Spinal cord (tissue), 10 donors: Measurements from ENCODE around the gene WDR62. TPM values are rescaled to one million over a fixed set of nuclear protein-coding genes. Genes with fewer than 3 reads are reported as not detected.
"Not testable (repeated sequence)": the region's sequence is repeated elsewhere in the genome, so short reads cannot be mapped to it uniquely, and the experiment has no call there.

Source experiments
- DNase-seq, 6 donors: peaks; one replicate each; pipeline versions ENCODE4 v3.0.0 to v3.0.0-alpha.2; 2013 to 2015; ENCODE audit warnings: low spot score in 6 of 6, low read depth in 4 of 6
- H3K27ac ChIP-seq: one replicate; pipeline ENCODE4 v1.5.1; 2013; ENCODE audit warnings: low read depth, low read length, control low read depth
- H3K27me3 ChIP-seq: one replicate; pipeline ENCODE4 v1.6.1; 2013; ENCODE audit warnings: low read length; ENCODE audit not compliant: control insufficient read depth, insufficient read depth
- H3K36me3 ChIP-seq: one replicate; pipeline ENCODE4 v1.6.1; 2013; ENCODE audit warnings: low read length; ENCODE audit not compliant: control insufficient read depth, insufficient read depth
- H3K4me1 ChIP-seq: one replicate; pipeline ENCODE4 v1.6.1; 2013; ENCODE audit warnings: low read length; ENCODE audit not compliant: control insufficient read depth, insufficient read depth
- H3K4me3 ChIP-seq: one replicate; pipeline ENCODE4 v1.5.1; 2013; ENCODE audit warnings: low read depth, low read length, control low read depth
- H3K9me3 ChIP-seq: one replicate; pipeline ENCODE4 v1.6.1; 2013; ENCODE audit warnings: low read length; ENCODE audit not compliant: control insufficient read depth, insufficient read depth
- WGBS: methylation state at CpG from one replicate; pipeline ENCODE4 v1.1.5; 2013; ENCODE audit warnings: missing lambda C conversion rate; ENCODE audit not compliant: insufficient coverage; 5-methylcytosine and 5-hydroxymethylcytosine counted together
- polyA plus RNA-seq, 2 donors: library from polyadenylated mRNA; unstranded; fragments of 120-200 nt; gene quantifications; one replicate each; pipeline ENCODE4 v1.2.1, GENCODE V29; 2013; ENCODE audit not compliant: insufficient read length in 2 of 2
- total RNA-seq, 2 donors: library from RNA; depleted of rRNA in 1 of 2; stranded (reverse); fragments of 120-200 nt in 1 of 2; fragments of >200 nt in 1 of 2; gene quantifications; one replicate each; pipeline versions ENCODE4 v1.2.3 to v1.2.4, GENCODE V29; 2013 to 2014
- donor health status: healthy.

Gene WDR62
- total and polyA plus RNA-seq, 4 donors = 2.1 to 6.6 (median 4.0) TPM

GRCh38 chr19:36032251-36033104 is 22.2 kb upstream of the WDR62 start, which contains the start of gene CLIP3:
Gene CLIP3 (minus strand): TSS chr19:36032873. CDS start chr19:36032357, 516 bp downstream.
- H3K36me3 ChIP-seq = peaks cover 37% of the 10 kb centered on the region
- peak; percentile 74 to 96 (median 80) for DNase-seq
- WGBS = under 1% methylated on average over 35 of the region's 51 CpGs
- H3K27me3 ChIP-seq = no peaks in the 10 kb centered on the region
- peaks cover 20% of the 10 kb centered on the region for H3K4me1 ChIP-seq
- H3K27ac ChIP-seq = peak within 1 kb of the TSS; percentile 71
- H3K9me3 ChIP-seq = no peaks in the 10 kb centered on the region
- peak within 1 kb of the TSS; percentile 84 for H3K4me3 ChIP-seq

- no peak overlapping the region for H3K27ac ChIP-seq
- WGBS = 100% methylated on average over 1 of the region's 6 CpGs
- DNase-seq = no peak
- H3K36me3 ChIP-seq = peaks cover 33% of the 10 kb centered on the region
- H3K4me3 ChIP-seq = no peak overlapping the region
- H3K4me1 ChIP-seq = no peaks in the 10 kb centered on the region
- no peaks in the 10 kb centered on the region for H3K27me3 ChIP-seq
- H3K9me3 ChIP-seq = no peaks in the 10 kb centered on the region
Measured at GRCh38 chr19:36040495-36040894, 14.2 kb upstream of the WDR62 start.

GRCh38 chr19:36041092-36041491 is 13.6 kb upstream of the WDR62 start:
- H3K36me3 ChIP-seq = peaks cover 30% of the 10 kb centered on the region
- H3K4me1 ChIP-seq, H3K27ac ChIP-seq, H3K4me3 ChIP-seq, H3K27me3 ChIP-seq, H3K9me3 ChIP-seq, DNase-seq: not testable (repeated sequence)
- 89% methylated on average over 5 of the region's 6 CpGs for WGBS

- peak overlapping the region; percentile 36 for H3K27ac ChIP-seq
- DNase-seq = no peak
Measured at GRCh38 chr19:36041831-36042230, 12.9 kb upstream of the WDR62 start.

GRCh38 chr19:36043952-36044351 is 10.7 kb upstream of the WDR62 start:
- Histone ChIP-seq H3K9me3 (no peaks in the 10 kb centered on the region), H3K36me3 (peaks cover 15% of the 10 kb centered on the region), H3K4me1 (no peaks in the 10 kb centered on the region), H3K27me3 (no peaks in the 10 kb centered on the region), H3K27ac (no peak overlapping the region), H3K4me3 (no peak overlapping the region)
- WGBS = 88% methylated on average over 2 of the region's 2 CpGs
- DNase-seq = no peak

More at GRCh38 chr19:36041831-36042230, 12.9 kb upstream of the WDR62 start:
- no peak overlapping the region for H3K4me3 ChIP-seq
- 29% methylated on average over 1 of the region's 3 CpGs for WGBS
- no peaks in the 10 kb centered on the region for H3K9me3 ChIP-seq
- no peaks in the 10 kb centered on the region for H3K27me3 ChIP-seq
- peaks cover 30% of the 10 kb centered on the region for H3K36me3 ChIP-seq
- H3K4me1 ChIP-seq = no peaks in the 10 kb centered on the region

- no peak overlapping the region for H3K27ac ChIP-seq
- WGBS = 85% methylated on average over 4 of the region's 5 CpGs
- H3K27me3 ChIP-seq = no peaks in the 10 kb centered on the region
- H3K4me3 ChIP-seq = no peak overlapping the region
- no peak for DNase-seq
- H3K4me1 ChIP-seq = no peaks in the 10 kb centered on the region
- H3K36me3 ChIP-seq = peaks cover 4% of the 10 kb centered on the region
- H3K9me3 ChIP-seq = no peaks in the 10 kb centered on the region
Measured at GRCh38 chr19:36046443-36047050, 8.2 kb upstream of the WDR62 start.

- H3K27ac ChIP-seq = no peak overlapping the region
- no peaks in the 10 kb centered on the region for H3K9me3 ChIP-seq
- H3K36me3 ChIP-seq = peaks cover 4% of the 10 kb centered on the region
- DNase-seq = no peak
- peaks cover 2% of the 10 kb centered on the region for H3K4me1 ChIP-seq
- no peaks in the 10 kb centered on the region for H3K27me3 ChIP-seq
- H3K4me3 ChIP-seq = no peak overlapping the region
Measured at GRCh38 chr19:36047835-36048234, 6.9 kb upstream of the WDR62 start.

- H3K36me3 ChIP-seq = peaks cover 4% of the 10 kb centered on the region
- WGBS = 100% methylated on average over 1 of the region's 4 CpGs
- no peak for DNase-seq
- no peak overlapping the region for H3K4me3 ChIP-seq
- no peaks in the 10 kb centered on the region for H3K27me3 ChIP-seq
- H3K4me1 ChIP-seq = peaks cover 13% of the 10 kb centered on the region
- no peaks in the 10 kb centered on the region for H3K9me3 ChIP-seq
- H3K27ac ChIP-seq = no peak overlapping the region
Measured at GRCh38 chr19:36049080-36049698, 5.5 kb upstream of the WDR62 start.

GRCh38 chr19:36051236-36051635 is 3.5 kb upstream of the WDR62 start:
- peak in 1 of 6 donors; percentile 14 for DNase-seq
- Histone ChIP-seq H3K4me1 (peaks cover 23% of the 10 kb centered on the region), H3K27ac (no peak overlapping the region), H3K9me3 (no peaks in the 10 kb centered on the region), H3K27me3 (no peaks in the 10 kb centered on the region), H3K36me3 (no peaks in the 10 kb centered on the region), H3K4me3 (no peak overlapping the region)
- WGBS = 49% methylated on average over 3 of the region's 3 CpGs
